DMS79 treated with DMSO at 0.1 percent for 48 hours (cell line): ENCODE results near the gene ANO10.

ENCODE experiments used
- DNase-seq: peaks from one replicate; lab custom pipeline; 2025; lab: John Stamatoyannopoulos, UW

ANO10 gene

DNA sequence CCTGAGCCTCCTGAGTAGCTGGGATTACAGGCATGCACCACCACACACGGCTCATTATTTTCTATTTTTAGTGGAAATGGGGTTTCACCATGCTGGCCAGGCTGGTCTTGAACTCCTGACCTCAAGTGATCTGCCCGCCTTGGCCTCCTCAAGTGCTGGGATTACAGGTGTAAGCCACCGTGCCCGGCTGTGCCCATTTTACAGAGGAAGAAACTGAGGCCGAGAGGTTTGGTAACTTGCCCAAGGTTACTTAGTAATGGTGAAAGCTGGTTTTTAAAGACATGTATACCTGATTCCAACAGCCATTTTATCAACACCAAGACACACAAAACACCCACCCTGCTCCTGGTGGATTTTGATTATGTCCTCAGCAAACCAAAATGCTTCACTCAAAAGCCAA is 206.7 kb downstream of the ANO10 start:
- DNase-seq, result no peak

DNA sequence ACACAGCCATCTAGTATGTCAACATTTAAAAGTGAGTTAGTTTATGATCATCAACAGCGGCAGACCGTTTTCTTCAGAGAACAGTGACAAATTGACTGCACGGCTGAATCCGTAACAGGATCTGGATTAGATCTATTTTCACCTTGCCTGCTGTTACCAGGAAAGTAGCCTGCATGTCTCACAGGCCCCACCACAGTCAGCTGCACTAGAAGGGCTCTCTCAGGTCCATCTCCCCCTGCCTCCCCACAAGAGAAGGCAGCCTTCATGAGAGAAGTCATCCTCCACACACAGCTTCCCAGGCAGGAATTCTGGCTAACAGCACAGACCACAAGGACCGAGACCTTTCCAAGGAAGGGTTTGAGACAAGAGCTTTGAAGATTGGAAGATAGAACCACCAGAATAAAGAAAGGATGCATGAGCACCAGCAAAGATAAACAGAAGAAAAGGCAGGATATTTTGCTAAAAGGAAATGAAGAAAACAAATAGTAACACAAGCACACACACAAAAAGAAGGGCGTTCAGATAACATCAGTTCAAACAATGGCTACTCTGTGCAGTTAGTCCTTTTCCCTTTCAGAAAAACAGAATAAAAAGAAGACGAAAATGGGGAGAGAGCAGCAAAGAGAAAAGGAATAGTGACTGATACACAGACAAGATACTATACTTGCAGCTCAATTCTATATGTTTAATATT is 208.0 kb downstream of the ANO10 start:
- no peak for DNase-seq

DNA sequence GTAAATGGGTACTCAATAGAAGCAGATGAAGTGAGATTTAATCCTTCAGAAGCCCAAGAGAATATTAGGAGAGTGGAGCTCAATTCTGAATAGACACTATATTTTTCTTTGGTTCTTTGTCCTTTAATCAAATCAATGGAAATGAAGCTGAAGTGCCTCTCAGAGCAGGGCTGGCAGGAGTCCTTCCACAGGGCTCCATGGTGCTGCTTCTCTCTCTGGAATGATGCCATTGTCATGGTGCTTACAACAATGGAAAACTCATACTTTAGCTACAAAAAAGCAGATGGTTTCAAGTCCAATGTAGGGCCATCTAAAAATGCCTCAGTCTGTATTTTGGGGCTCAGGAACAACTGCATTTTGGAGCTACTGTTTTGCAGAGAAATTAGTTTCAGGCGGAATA is 210.4 kb downstream of the ANO10 start:
- peak; percentile 79 for DNase-seq

DNA sequence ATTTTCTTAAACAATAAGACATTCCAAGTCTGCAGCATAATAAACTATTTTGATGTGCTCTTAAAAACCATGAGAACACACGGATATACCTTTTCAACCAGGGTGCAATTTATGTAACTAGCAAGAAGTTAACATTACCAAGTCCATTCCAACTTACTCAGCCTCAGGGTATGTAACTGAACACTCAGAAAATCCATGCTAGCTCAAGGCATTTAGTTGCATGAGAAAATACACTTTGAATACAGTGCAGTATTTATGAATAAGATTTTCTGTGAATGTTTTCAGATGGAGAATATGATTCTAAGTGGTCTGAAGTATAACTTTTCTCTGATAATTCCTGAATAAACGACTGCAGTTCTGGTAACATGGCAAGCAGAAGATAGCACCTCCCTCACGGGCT is 211.2 kb downstream of the ANO10 start:
- DNase-seq, result no peak

DNA sequence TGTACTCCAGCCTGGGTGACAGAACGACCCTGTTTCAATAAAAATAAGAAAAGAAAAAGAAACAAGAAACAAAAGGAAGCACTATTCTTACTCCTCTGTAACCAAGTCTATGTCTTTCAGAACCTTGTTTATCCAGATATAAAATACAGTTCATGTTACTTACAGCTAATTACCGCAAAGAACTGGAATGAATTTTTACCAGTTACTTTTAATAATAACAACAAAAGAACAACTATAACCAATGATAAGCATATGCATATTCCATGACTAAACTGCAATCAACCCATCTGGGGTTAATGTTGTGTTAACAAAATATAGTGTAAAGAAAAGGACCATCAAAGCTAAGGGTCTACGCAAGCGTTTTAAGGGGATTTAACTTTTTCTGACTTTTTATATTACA is 212.3 kb downstream of the ANO10 start:
- no peak for DNase-seq

DNA sequence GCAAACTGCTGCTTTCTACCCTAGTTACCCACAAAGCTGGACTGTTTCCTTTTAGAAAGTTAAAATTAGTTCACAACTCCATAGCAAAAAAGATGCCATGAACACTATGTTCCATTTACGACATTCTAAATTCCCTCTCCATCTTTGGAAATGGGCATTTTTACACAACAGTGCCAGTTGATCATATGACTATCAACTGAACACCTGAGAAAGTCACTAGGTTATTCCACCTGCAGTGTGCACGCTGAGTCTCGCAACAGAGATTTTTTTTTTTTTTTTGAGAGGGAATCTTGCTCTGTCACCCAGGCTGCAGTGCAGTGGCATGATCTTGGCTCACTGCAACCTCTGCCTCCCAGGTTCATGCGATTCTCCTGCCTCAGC is 215.2 kb downstream of the ANO10 start:
- no peak for DNase-seq

DNA sequence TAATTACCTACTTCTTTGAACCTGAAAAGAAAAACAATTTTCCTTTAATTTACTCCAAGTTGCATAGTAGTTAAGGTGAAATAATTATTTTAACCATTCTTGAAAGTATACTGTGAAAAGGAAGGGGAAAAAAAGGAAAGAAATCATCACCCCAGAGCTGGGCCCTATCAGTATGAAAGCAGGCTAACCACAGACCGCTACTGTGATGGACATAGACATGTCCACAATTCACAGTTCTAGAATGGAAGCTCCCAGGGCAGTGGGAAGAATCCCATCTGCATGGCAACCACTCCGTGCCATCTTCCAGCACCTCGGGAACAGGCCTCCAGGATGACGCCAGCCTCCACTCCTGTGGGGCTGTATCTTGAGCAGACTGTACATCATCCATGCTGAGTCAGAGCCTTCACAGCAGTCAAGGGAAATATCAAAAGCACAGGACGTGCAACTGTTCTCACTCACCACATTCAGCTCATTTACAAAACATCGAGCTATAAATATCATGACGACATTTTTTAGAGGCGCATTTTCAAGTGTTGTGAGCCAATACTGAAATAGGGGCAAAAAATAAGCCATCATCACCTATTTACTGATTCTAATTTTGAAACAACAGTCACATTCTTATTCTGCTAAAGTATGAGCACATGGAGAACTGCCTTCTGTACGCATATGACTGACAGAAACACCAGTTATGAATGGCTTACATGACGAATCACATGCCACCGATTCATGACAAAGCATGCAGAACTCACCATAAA is 215.7 kb downstream of the ANO10 start:
- DNase-seq, result no peak

DNA sequence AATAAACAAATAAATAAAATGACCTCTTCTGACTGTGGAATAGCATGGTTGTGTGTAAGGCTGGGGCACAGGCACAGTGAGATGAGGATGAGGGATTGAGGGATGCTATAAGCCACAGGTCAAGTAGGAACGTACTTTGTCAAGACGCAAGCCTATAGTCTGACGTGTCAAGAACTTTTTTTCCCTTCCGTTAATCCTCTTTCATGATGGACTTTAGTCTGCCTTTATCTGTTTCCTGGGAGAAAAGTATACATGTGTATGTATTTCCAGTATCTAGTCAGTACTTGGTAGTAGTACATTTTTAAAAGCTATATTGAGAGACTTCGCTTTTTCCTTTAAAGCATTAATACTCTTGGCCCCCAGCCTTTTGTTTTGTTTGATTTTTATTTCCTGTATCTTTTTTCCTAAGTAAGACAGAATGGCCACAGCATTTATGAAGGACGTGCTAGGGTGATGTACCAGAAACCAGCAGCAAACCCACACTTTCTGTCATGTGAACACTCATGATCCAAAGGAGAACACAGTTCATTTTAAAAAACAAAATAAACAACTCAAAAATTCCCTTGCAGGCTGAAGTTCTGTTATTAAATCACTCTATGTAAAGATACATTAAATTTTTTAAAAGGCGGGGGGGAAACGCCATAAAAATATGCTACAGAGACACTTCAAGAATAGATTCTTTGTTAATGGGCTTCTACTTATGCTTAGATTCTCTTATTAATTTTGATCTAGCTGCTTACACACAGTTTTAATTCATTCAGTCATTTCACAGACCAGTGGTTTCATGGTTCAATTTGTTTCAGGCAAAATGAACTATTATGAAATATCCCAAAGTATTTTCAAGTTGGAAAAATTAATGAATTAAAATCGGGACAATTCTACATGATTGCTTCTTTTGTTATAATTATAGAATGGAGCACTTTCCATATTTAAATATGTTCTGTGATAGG is 220.8 kb downstream of the ANO10 start:
- DNase-seq, result no peak

DNA sequence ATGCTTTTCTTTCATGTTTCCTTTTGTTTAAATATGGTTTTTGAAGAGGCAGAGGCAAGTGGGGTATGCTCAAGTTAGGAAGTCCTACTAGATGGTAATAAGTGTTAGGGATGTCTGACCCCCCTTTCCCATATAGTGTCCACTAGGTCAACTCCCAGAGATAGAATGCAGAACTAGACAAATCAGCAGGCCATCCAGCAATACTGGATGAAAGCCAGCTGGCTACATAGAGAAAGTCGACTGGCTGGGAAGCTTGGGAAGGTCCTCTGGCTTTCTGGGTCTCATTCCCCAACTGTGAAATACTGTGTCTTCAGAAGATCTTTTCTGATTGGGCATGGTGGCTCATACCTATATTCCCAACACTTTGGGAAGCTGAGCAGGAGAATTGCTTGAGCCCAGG is 221.6 kb downstream of the ANO10 start:
- DNase-seq, result no peak

DNA sequence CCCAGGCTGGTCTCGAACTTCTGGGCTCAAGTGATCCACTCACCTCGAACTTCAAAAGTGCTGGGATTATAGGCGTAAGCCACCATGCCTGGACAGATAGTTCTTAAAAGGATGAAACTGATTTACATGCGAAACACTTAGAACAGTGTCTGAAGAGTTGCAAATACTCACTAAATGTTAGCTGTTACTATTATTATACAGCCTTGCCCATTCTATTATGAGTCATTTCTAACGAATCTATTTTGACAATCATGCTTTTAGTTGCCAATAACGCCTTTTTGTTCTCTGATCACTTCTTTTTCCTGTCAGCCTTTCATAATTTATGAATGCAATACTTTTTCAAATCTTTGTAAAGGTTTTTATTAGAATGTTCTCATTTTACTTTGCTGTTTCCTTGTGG is 222.8 kb downstream of the ANO10 start:
- DNase-seq, result no peak

DNA sequence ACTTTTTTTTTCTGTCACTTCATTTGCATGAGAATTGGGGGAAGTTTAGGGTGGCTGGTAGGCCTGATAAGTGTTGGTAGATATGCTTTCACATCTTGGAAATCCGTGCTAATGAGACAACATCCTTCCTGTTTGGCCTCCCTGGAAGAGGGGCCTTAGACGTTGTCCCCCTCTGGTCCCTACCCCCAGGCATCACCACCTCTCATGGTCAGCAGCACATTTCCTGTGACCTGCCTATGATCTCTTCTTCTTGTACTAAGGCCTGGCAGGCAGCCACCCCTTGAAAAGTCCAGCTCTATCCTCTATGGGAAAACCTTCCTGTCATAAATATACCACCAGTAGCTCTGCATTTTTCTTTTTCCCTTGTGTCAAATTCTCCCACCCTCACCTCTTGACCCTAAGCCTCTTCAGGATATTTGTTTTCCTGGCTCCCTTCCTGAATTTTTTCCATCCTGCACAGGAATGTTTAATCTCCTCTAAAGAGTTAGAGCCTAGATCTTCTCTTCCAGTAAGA is 227.7 kb downstream of the ANO10 start:
- DNase-seq, result no peak

DNA sequence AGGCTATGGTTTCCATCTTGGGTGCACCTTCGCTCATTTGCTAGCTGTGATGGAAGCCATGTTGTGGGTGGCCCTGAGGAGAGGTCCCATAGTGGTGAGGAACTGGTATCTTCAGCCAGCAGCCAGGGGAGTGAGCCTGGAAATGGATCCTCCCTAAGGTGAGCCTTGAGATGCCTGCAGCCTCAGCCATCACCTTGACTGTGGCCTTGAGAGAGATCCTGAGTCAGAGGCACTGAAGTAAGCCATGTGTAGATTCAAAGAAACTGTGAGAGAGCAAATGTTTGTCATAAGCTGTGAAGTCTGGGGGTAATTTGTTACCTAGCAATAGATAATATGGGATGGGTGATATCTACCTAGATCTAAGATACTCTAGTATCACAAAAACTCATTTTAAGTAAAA is 230.2 kb downstream of the ANO10 start:
- DNase-seq, result no peak

DNA sequence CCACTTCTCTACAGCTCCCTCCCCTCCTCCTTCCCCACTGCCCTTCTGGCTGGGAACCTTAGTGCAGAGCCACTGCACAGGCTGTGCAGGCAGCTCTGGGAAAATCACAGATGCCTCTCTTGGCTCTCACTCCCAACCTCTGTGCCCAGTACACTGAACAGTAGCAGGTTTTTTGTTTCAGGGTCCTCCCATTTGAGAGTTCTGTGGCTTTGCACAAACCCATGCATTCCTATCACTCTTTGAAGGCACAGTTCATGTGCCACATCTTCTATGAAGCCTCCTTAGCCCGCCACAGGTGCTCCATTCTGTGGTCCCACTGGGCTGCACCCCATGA is 231.6 kb downstream of the ANO10 start:
- no peak for DNase-seq

DNA sequence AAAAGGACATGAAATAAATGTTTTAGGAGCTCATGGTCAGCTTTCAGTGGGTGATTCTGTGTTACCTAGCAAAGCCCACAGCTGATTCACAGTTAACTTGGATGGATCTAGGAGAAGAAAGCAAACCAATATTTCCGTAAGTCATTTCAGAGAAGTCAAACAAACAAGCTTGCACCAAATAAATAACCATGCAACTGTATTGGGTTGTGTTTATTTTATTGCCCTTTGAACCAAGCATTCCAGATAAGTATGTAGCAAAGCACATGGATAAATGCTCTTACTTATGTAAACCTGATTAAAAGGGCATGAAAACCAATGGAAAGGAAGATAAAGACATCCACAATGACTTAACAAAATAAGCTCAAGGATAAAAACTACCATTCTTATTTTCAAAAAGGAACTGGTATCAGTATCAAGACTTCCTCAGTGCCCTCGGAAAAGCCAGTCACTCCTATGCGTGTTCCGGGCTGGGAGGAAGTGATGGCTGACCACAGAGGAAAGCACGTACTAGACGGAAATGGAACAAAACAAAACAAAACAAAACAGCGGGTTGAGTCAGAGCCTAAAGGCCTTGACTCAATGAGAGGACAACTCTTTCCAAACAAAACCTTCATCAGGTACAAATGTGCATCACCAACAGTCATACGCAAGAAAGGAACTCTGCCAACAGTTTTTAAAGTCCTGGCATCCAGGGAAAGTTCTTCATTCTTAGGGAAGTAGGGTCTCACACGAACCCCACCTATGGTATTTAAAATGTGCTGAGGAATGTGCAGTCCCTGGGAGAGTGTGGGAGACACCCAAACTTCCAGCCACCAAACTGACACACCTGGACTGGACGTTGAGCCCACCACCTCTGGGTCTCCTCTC is 232.2 kb downstream of the ANO10 start:
- DNase-seq, result no peak

DNA sequence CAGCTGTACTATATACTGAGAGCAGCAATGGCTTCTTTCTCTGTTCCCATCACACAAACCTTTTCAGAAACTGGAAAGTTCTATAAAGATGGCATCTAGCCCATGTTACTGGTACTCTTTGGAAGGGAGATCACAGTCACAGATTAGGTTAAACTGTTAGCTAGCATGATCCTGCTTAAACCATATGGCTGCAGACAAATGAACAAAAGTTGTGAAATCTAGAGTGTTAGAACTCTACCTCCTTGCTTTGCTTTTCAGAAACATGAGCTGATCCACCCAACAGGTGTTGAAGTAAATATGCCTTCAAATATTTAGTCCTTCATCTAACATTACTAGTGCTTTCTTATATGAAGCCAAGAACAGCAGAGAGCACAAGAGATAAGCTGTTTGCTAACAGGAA is 232.9 kb downstream of the ANO10 start:
- DNase-seq, result no peak

DNA sequence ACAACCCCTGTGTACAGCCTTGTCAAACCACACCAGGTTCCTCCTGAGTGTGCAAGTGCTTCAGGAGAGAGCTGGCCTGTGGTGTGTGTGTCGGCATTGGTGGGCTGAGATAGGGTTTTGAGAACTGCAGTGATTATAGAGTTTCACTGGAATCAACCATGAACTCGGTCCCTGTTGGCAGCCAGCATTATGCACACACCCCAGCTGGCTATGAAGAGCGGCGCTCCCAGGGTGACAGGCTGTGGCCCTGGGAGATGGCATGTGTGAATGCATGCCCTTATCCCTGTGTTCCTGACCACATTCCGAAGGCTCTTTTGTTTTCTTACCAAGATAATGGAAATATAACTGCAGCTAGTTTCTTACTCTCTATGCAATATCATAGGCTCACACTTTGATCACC is 233.6 kb downstream of the ANO10 start:
- no peak for DNase-seq

DNA sequence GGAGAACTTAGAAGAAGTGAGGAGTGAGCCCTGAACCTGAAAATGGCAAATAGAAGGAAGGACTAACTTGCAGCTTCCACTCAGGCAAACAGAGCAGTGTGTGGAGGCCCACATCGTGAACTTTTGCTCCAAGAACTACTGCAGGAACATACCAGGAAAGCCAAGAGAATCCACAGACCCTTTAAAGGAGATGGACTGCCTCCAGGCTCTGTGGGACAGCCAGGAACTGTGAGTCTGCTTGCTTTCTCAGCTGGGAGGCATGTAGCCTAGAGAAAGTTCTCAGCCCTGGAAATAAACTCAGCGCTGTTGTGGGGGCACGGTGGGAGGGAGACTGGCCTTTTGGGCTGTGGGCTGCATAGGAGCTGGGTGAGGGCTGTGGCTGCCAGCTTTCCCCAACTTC is 242.5 kb downstream of the ANO10 start:
- no peak for DNase-seq

DNA sequence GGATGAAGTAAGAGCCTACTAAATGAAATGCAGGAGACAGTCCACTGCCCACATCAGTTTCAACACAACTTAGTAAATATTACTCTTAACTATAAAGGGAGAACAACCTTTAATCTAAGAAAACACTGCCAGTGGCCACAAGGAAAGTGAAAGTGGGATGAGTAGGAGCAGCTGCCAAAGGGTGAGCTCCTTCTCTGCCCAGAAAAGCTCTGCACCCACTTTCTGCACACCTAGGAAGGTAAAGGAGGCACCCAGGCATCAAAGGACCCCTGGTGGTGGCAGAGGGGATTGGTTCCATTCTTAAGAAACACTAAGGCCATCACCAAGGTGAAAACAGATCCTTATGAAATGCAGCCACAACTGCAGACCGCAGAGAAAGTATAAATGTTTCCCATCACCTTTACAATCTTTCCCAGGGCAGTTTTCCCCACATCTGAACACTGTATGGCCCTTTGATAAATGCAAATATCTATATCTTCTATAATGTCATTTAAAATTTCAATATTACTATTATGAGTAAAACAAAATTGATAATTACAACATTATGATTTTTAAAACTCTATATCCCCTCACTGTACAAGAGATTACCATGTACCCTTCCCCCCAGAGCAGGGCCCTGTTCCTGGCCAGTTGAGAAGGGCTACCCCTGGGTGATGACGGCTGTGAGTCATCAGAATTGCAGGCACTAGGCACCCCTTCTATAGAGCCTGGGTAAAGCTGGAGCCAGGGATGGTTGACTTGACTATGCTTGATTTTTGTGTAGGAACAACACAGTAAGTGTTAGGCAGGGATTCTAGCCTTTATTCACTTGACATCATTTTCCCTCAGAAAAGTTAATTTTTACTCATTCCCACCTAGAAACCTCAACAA is 243.5 kb downstream of the ANO10 start:
- no peak for DNase-seq

DNA sequence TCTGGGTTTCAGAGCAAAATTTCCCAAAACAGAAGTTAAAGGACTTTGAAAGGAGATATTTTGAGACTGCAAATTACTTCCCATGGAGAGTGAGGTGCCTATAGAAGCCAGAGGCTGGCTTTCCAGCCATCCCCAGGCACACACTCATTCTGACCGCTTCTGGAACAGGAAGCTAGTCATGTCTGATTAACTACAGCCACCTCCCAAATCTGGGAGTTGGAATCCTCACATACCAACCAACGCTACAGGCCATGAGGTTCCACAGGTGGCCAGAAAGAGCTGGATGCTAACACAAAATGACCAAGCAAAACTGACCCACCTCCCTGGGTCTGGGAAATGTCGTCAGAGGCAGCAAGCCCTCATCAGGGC is 248.3 kb downstream of the ANO10 start:
- no peak for DNase-seq

DNA sequence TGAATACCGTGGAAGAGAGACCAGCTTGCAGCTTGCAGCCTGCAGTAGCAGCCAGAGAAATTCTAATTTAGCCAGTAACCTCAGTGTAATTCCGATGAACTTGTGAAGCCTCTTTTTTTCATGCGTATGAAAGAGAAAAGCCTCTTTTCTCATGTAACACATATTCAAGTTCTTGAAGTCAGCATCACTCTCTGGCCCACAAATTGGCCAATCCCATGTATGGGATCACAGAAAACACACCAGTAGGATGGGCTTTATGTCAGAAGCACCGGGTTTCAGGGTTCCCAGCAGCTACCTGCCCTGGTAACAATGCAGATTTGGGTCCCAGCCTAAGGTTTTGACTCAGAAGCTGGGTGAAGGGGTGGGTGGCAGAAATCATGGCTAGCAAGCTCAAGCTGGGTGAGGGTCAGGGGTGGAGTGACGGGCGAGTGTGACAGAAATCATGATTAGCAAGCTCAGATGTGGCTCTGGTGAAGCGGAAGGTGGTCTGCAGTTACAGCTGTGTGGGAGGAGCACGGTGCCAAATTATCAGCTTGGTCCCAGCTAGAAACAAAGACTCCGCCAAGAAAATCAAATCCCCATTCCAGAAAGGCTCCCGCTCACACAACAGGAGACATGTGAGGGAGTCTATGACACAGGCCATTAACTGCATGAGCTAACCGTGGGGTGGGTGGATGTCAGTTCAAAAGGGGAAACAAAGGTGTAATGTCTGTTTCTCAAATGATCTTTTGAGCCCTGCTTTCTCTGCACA is 248.8 kb downstream of the ANO10 start:
- no peak for DNase-seq
